Liver (tissue), 9 donors: Measurements from ENCODE around the gene PTPRN2. TPM values are rescaled to one million over a fixed set of nuclear protein-coding genes. Genes with fewer than 3 reads are reported as not detected.

Experiments
- DNase-seq: peaks from one replicate; pipeline ENCODE4 v3.0.0-alpha.2; 2017; ENCODE audit warnings: low spot score
- H3K27ac ChIP-seq, 2 donors: one replicate each; pipeline ENCODE4 v1.7.0; 2013; ENCODE audit warnings: inconsistent platforms in 2 of 2, low read length in 2 of 2, control low read depth in 1 of 2, low read depth in 1 of 2, mild to moderate bottlenecking in 1 of 2
- H3K27me3 ChIP-seq, 4 donors: one replicate each; pipeline versions ENCODE4 v1.6.1 to v1.7.0; 2013; ENCODE audit warnings: low read length in 3 of 4, inconsistent platforms in 1 of 4, mild to moderate bottlenecking in 1 of 4, moderate library complexity in 1 of 4; ENCODE audit not compliant: control insufficient read depth in 4 of 4, insufficient read depth in 4 of 4
- H3K36me3 ChIP-seq, 4 donors: one replicate each; pipeline versions ENCODE4 v1.6.1 to v1.7.0; 2013; ENCODE audit warnings: low read length in 3 of 4, mild to moderate bottlenecking in 3 of 4, low read depth in 1 of 4, moderate library complexity in 1 of 4; ENCODE audit not compliant: control insufficient read depth in 4 of 4, insufficient read depth in 3 of 4
- H3K4me1 ChIP-seq, 4 donors: one replicate each; pipeline versions ENCODE4 v1.6.1 to v1.7.0; 2013; ENCODE audit warnings: low read length in 3 of 4, mild to moderate bottlenecking in 3 of 4, moderate library complexity in 1 of 4; ENCODE audit not compliant: control insufficient read depth in 4 of 4, insufficient read depth in 4 of 4
- H3K4me3 ChIP-seq, 3 donors: one replicate each; pipeline versions ENCODE4 v1.6.1 to v1.7.0; 2013; ENCODE audit warnings: low read length in 3 of 3, control low read depth in 1 of 3, low read depth in 1 of 3, mild to moderate bottlenecking in 1 of 3
- H3K9ac ChIP-seq, 2 donors: one replicate each; pipeline ENCODE4 v1.7.0; 2013; ENCODE audit warnings: low read length in 2 of 2, mild to moderate bottlenecking in 2 of 2, moderate library complexity in 2 of 2, control low read depth in 1 of 2, low read depth in 1 of 2
- H3K9me3 ChIP-seq, 4 donors: one replicate each; pipeline versions ENCODE4 v1.6.1 to v1.7.0; 2013; ENCODE audit warnings: low read length in 3 of 4; ENCODE audit not compliant: control insufficient read depth in 4 of 4
- EGR1 ChIP-seq, 2 donors: IDR thresholded peaks; 2 replicates each; pipeline ENCODE4 v1.6.1; 2016 to 2018; ENCODE audit warnings: antibody characterized with exemption in 2 of 2, low read depth in 2 of 2
- FOXA1 ChIP-seq: IDR thresholded peaks from 2 replicates; pipeline ENCODE4 v1.6.1; 2016; ENCODE audit warnings: antibody characterized with exemption
- GABPA ChIP-seq, 2 donors: IDR thresholded peaks in 1 of 2; conservative IDR thresholded peaks in 1 of 2; 2 replicates each; pipeline ENCODE4 v1.6.1; 2016; ENCODE audit warnings: antibody characterized with exemption in 2 of 2, mild to moderate bottlenecking in 1 of 2, moderate library complexity in 1 of 2
- HNF4A ChIP-seq, 2 donors: conservative IDR thresholded peaks; 2 replicates each; pipeline ENCODE4 v1.6.1; 2016; ENCODE audit warnings: antibody characterized with exemption in 2 of 2, mild to moderate bottlenecking in 2 of 2
- HNF4G ChIP-seq: IDR thresholded peaks from 2 replicates; pipeline ENCODE4 v1.6.1; 2016; ENCODE audit warnings: antibody characterized with exemption
- MAX ChIP-seq: IDR thresholded peaks from 2 replicates; pipeline ENCODE4 v1.6.1; 2016; ENCODE audit warnings: antibody characterized with exemption
- RAD21 ChIP-seq, 2 donors: IDR thresholded peaks; 2 replicates each; pipeline ENCODE4 v1.6.1; 2016; ENCODE audit warnings: antibody characterized with exemption in 2 of 2, mild to moderate bottlenecking in 2 of 2
- SP1 ChIP-seq: IDR thresholded peaks from 2 replicates; pipeline ENCODE4 v1.6.1; 2018; ENCODE audit warnings: antibody characterized with exemption, mild to moderate bottlenecking
- WGBS: extraction: QIAGEN DNeasy Blood & Tissue Kit; methylation state at CpG from one replicate; pipeline ENCODE4 v1.1.7; 2013; 5-methylcytosine and 5-hydroxymethylcytosine counted together
- polyA plus RNA-seq, 2 donors: library from polyadenylated mRNA; stranded (reverse) in 1 of 2; unstranded in 1 of 2; fragments of 200-250 nt in 1 of 2; fragments of >200 nt in 1 of 2; fragmentation: Nextera tagmentation in 1 of 2; extraction: Ambion mirVana in 1 of 2; gene quantifications; one replicate each; pipeline versions ENCODE4 v1.2.1 to v1.2.3, GENCODE V29; 2013 to 2015
- total RNA-seq, 2 donors: library from RNA; depleted of rRNA; stranded (reverse); fragments of >200 nt; gene quantifications; one replicate each; pipeline ENCODE4 v1.2.3, GENCODE V29; 2014
- TF ChIP-seq, protein P1 (sequence below): fragments of 150-350 bp; IDR thresholded peaks from 2 replicates; pipeline ENCODE4 v1.5.1; 2017; ENCODE audit warnings: improper control_type of control experiment, low read depth, low read length; ENCODE audit not compliant: missing input control
- TF ChIP-seq, protein P2 (sequence below): IDR thresholded peaks from 2 replicates; pipeline ENCODE4 v1.6.1; 2016; ENCODE audit warnings: antibody characterized with exemption
- TF ChIP-seq, protein P3 (sequence below): IDR thresholded peaks from 2 replicates; pipeline ENCODE4 v1.6.1; 2016; ENCODE audit warnings: antibody characterized with exemption
- donor health status: healthy.
- donor health status: healthy.
- donor health status: healthy.
- donor health status: healthy.
- donor health status: healthy.

Gene PTPRN2
- total and polyA plus RNA-seq, 4 donors: 0.75 to 1.9 (median 1.1) TPM

- Histone ChIP-seq H3K4me1 (no peaks in the 10 kb centered on the region), H3K36me3 (no peaks in the 10 kb centered on the region), H3K9ac (no peak overlapping the region), H3K27me3 (peaks cover 0 to 6% (median 3%) of the 10 kb centered on the region in 4 donors), H3K4me3 (no peak overlapping the region), H3K9me3 (no peaks in the 10 kb centered on the region), H3K27ac (no peak overlapping the region)
- no peak for DNase-seq
- 85% methylated on average over 44 of the region's 44 CpGs for WGBS
- TF ChIP-seq HNF4G: no peak
Observed at GRCh38 chr7:158570449-158571170, 17.0 kb downstream of the PTPRN2 start.

DNA sequence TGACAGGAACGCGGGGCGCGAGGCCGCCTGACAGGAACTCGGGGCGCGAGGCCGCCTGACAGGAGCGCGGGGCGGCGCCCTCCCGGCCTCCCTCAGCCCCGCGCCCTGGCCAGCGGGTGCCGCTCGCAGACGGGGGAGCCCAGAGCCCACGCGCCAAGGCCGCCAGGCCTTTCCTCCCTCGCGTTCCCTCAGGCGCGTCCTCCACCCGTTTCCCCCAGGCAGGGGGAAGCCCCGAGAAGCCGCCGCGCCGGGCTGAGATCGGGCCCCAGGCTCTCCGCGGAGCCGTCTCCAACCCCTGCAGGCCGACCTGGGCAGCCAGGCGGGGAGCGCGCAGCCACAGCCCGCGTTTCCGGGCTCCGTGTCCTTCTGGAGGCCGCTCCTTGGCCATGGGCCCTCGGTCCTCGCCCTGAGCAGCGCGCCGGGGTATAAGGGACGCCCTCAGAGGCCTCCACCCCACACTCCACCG lies 17.7 kb downstream of the PTPRN2 start:
- H3K4me3 ChIP-seq: no peak overlapping the region
- H3K27me3 ChIP-seq: peaks cover 0 to 6% (median 3%) of the 10 kb centered on the region in 4 donors
- no peak overlapping the region for H3K27ac ChIP-seq
- TF ChIP-seq SP1 (no peak), MAX (no peak), HNF4A (conservative IDR thresholded peaks at IDR 0.05) (no peak), HNF4G (no peak), EGR1 (IDR thresholded peaks at IDR 0.05; ENCODE audit: low read depth in 2 of 2) (no peak), FOXA1 (no peak), GABPA (IDR thresholded peaks at IDR 0.05 in 1 of 2, conservative IDR thresholded peaks at IDR 0.05 in 1 of 2) (no peak), RAD21 (IDR thresholded peaks at IDR 0.05) (no peak)
- TF ChIP-seq, protein P1, sequence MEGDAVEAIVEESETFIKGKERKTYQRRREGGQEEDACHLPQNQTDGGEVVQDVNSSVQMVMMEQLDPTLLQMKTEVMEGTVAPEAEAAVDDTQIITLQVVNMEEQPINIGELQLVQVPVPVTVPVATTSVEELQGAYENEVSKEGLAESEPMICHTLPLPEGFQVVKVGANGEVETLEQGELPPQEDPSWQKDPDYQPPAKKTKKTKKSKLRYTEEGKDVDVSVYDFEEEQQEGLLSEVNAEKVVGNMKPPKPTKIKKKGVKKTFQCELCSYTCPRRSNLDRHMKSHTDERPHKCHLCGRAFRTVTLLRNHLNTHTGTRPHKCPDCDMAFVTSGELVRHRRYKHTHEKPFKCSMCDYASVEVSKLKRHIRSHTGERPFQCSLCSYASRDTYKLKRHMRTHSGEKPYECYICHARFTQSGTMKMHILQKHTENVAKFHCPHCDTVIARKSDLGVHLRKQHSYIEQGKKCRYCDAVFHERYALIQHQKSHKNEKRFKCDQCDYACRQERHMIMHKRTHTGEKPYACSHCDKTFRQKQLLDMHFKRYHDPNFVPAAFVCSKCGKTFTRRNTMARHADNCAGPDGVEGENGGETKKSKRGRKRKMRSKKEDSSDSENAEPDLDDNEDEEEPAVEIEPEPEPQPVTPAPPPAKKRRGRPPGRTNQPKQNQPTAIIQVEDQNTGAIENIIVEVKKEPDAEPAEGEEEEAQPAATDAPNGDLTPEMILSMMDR: no peak
- 13% methylated on average over 53 of the region's 53 CpGs for WGBS
- H3K9ac ChIP-seq: no peak overlapping the region
- H3K9me3 ChIP-seq: no peaks in the 10 kb centered on the region
- H3K4me1 ChIP-seq: no peaks in the 10 kb centered on the region
- DNase-seq: no peak
- H3K36me3 ChIP-seq: no peaks in the 10 kb centered on the region

DNA sequence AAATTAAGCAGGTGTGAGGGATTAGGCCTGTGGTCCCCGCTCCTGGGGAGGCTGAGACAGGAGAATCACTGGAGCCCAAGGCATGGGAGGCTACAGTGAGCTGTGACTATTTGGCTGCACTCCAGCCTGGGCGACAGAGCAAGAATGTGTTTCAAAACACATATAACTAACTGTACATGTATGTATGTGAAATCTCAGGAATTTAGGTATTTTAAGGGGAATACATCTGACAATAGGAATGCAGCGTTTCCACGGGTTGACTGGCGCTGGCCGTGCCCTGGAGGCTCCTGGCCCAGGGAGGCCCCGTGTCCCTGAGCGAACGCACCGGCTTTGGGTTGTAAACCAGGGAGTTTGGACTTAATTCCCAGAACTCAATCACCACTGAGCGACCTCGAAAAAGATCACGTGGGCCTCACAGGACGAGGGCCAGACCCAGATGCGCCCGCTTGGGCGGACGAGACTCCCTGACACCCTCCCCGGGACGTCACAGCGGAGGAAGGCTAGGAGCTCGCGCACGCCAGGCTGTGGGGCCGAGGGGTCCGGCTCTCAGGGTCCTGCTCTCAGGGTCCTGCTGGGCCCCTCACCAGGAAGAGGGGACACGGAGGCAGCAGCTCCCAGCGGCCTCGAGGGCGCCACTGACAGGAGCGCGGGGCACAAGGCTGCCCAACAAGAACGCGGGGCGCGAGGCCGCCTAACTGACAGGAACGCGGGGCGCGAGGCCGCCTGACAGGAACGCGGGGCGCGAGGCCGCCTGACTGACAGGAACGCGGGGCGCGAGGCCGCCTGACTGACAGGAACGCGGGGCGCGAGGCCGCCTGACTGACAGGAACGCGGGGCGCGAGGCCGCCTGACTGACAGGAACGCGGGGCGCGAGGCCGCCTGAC lies 18.4 kb downstream of the PTPRN2 start:
- WGBS: 51% methylated on average over 63 of the region's 67 CpGs
- H3K36me3 ChIP-seq: no peaks in the 10 kb centered on the region

More for the DNA sequence above, 18.4 kb downstream of the PTPRN2 start:
- Histone ChIP-seq H3K9me3 (no peaks in the 10 kb centered on the region), H3K27ac (no peak overlapping the region), H3K4me3 (no peak overlapping the region), H3K9ac (no peak overlapping the region), H3K4me1 (no peaks in the 10 kb centered on the region), H3K27me3 (peaks cover 0 to 6% (median 3%) of the 10 kb centered on the region in 4 donors)
- DNase-seq: no peak
- TF ChIP-seq SP1 (no peak), GABPA (IDR thresholded peaks at IDR 0.05 in 1 of 2, conservative IDR thresholded peaks at IDR 0.05 in 1 of 2) (no peak)
- TF ChIP-seq, protein P2, sequence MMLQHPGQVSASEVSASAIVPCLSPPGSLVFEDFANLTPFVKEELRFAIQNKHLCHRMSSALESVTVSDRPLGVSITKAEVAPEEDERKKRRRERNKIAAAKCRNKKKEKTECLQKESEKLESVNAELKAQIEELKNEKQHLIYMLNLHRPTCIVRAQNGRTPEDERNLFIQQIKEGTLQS: no peak
- TF ChIP-seq, protein P3, sequence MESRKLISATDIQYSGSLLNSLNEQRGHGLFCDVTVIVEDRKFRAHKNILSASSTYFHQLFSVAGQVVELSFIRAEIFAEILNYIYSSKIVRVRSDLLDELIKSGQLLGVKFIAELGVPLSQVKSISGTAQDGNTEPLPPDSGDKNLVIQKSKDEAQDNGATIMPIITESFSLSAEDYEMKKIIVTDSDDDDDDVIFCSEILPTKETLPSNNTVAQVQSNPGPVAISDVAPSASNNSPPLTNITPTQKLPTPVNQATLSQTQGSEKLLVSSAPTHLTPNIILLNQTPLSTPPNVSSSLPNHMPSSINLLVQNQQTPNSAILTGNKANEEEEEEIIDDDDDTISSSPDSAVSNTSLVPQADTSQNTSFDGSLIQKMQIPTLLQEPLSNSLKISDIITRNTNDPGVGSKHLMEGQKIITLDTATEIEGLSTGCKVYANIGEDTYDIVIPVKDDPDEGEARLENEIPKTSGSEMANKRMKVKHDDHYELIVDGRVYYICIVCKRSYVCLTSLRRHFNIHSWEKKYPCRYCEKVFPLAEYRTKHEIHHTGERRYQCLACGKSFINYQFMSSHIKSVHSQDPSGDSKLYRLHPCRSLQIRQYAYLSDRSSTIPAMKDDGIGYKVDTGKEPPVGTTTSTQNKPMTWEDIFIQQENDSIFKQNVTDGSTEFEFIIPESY: no peak
